GM18511 (cell line): ENCODE results near the gene INPP5F.

Experiments
- ATAC-seq: cut with Tn5 transposase; IDR thresholded peaks from one replicate; pipeline ENCODE4 v1.9.1; 2021; ENCODE audit warnings: mild to moderate bottlenecking, moderate library complexity; ENCODE audit not compliant: unreplicated experiment

INPP5F gene

GRCh38 chr10:119737823-119738222, 12.0 kb downstream of the INPP5F start:
- ATAC-seq: no peak

DNA sequence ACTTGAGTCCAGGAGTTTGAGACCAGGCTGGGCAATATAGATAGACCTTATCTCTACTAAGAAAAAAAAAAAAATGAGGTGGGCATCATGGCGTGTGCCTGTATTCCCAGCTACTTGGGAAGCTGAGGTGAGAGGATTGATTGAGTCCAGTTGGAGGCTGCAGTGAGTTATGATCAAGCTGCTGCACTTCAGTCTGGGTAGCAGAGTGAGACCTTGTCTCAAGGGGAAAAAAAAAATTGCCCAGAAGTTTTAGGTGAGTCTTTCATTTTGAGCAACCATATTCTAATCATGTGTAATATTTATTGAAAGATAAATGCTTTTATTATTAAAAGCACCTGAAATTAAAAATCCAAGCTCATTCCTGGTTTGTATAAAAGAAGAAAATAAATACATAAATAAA, 13.1 kb downstream of the INPP5F start:
- ATAC-seq: no peak

DNA sequence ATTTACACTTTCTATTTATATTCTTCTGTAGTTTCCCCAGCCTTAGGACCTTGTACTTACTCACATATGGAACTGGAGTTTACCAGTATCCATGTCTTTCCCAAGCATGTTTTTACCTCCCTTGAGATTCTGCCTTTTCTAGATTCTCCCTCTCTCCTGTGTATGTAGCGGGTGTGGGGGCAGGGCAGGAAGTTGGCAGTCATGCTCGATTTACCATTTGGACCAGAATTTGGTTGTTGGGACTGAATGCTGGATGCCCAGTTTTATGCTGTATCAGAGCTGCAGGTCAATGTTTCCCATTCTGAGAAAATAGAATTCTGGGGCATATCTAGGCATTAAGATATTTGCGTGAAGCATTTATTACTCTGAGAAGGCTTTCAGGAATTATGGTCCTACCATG, 14.2 kb downstream of the INPP5F start:
- ATAC-seq: no peak

DNA sequence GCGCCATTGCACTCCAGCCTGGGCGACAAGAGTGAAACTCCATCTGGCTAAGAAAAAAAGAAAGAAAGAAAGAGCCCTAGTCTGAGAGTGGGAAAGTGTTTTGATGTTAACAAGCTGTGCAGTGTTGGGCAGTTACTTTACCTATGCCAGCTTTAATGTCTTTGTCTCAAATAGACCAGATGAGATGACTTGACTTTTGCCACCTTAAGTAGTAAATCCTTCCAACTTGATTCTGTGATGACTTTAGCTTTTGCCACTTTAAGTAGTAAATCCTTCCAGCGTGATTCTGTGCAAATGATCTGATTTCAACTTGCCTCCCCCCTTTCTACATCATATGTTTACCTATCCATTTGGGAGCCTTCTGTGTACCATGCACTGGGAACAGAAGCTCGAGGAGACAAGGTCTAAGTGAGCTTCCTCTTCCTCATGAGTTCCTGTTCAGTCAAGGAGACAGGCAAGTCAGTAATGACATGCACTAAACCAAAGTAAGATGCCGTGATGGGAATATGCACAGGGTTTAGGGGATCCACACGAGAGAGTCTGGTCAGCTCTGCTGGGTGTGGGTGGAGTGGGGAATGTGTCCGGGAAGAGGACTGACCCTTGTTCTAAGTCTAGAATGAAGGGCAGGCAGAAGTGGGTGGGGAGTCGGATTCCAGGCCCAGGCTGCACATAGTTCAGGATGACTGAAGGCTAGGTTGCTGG, 17.2 kb downstream of the INPP5F start:
- ATAC-seq: no peak

DNA sequence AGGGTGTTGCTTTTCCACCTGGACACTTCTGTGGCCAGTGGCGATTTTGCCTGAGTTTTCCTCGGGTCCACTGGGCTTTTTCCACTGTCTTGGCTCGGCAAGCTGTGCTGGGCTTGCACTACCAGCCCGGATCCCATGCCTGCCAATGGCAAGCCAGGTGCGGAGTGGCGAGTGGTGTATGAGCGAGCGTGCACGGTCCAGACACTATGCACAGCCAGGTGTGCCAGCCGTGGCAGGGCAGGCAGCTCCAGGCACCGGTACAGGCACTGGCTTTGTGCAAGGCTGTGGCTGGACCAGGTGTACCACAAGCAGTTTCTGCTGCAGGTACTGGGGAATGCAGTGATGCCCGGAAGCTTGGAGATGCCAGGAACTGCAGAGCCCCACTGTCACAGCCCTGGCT, 22.1 kb downstream of the INPP5F start:
- no peak for ATAC-seq

DNA sequence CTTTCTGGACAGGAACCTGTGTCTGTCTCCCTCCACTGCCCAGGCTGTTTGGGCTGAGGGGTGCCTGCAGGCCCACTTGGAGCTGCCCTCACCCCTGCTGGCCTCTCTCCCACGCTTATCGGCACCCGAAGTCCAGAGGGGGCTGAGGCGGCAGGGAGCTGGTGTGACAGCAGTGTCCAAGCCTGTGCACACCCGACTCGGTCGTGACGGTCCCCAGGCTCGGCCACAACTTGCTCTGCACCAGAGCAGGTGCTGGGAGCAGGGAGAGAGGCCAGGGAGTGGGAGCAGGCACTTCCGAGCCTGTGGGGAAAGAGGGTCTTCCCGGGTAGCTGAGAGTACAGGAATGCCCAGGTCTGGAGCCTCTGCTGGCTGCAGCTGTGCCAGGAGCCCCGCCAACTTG, 23.0 kb downstream of the INPP5F start:
- no peak for ATAC-seq

DNA sequence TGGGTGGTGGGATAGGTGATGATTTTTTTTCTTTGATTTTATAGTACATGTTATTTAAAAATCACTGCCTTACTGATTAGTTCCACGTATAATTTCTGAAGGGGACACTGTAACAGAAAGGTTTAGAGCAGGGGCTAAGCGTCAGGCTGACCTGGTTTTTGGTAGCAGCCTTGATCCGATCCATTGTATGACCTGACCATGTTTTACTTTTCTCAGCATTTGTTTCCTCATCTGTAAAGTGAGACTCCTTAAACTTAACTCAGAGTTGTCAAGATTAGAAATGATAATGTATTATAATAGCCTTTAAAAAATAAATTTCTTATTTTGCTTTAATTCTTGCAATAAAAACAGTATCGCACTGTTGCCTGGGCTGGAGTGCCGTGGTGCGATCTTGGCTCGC, 23.6 kb downstream of the INPP5F start:
- ATAC-seq: no peak

DNA sequence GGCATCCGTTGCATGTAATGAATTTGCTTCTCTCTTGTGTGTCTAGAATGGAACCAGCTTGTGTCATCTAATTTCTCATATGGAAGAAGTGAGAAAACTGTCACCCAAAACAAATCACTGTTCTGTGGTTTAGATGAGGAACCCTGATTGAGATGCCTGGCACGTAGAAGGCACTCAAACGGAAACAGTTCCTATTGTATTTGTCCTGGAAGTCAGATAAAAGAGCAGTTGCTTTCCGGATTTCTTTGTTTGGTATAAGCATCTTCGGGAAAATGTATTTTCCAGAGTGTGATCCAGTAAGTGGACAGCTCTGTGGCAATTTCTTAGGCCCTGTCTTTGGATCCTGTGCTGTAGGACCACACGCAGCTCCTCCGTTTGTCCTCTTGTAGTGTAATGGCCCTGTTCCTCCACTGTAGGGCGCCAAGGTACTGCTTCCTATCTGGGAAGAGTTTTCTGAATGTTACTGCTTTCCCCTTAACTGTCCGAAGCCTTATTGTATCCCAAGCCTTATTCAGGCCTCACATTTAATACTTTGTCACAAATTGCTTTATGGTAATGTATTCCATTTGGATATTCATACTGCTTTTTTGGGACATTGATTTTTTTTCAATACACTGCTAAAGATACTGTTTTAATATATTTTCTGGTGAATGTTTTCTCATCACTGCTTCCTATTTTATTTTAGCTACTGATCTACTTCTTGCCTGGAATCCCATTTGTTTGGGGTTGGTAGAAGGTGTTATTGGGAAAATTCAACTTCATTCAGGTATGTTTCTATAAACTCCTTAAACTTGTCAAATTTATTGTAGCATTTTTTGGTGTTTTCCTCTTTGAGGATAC, 24.8 kb downstream of the INPP5F start:
- ATAC-seq: peak; percentile 96

DNA sequence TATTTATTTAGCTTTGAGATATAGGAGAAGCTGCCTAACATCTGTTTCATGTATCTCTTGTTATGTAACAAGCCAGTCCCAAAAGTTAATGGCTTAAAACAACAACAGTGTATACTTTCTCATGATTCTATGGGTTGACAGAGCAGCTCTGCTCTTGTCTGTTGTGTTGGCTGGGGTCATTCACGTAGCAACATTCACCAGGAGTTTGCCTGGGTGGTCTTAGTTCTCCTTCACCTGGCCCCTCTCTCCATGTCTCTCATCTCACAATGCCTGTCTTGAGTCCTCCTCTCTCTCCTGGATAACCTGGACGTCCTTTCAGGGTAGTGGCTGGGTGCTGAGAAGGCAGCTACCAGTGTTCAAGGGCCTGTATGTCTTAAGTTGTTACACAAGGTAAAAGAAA, 27.5 kb downstream of the INPP5F start:
- no peak for ATAC-seq

- no peak for ATAC-seq
Observed at GRCh38 chr10:119754085-119754484, 28.2 kb downstream of the INPP5F start.

DNA sequence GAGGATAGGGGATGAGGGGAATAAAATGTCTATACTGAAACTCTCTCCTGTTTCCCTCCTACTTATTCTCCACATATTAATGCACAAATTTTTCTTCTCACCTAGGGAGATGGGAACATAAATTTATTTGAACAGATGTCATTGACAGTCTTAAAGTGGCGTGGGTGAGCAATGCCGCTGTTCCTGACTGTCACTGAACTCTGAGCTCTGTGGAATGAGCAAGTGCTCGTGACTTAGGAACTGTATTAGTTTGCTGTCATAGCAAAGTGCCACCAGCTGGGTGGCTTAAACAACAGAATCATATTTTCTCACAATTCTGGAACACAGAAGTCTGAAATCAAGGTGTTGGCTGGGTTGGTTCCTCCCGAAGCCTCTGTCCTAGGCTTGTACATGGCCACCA, 29.1 kb downstream of the INPP5F start:
- ATAC-seq: no peak

DNA sequence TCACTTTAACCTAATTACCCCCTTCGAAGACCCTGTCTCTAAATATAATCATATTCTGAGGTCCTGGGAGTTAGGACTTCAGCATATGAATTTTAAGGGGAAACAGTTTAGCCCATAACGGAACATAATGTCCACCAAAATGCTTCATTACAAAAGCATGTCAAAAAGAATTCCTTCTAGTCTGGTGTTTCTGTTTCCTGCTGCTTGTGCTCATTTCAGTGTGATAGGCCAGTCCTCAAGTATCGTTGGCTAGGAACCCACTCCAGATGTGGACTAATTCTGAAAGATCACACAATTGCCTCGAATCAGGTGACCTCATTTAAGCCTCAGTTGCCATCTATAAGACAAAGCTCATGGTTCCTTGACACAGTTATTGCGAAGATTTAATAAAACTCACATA, 29.6 kb downstream of the INPP5F start:
- no peak for ATAC-seq

- no peak for ATAC-seq
Observed at GRCh38 chr10:119758448-119759195, 32.8 kb downstream of the INPP5F start.

DNA sequence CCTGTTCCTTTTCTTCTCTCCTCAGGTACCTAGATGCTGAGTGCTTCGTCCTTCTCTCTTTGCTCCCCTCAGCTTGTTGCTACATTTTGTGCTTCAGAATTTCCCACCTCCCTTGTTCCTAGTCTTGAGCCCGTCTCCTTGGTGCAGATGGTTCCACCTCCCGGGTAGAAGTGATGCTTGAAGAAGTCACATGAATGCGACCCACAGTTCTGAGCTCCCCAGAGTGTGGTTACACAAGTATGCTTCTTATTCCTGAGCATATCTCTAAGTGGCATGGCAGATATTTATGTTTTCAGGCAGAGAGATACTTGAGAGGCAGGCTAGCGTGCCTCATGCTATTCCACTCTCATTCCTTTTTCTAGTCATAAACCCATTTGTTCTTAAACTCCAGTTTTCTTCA, 34.0 kb downstream of the INPP5F start:
- no peak for ATAC-seq

- no peak for ATAC-seq
Observed at GRCh38 chr10:119761106-119761505, 35.3 kb downstream of the INPP5F start.

DNA sequence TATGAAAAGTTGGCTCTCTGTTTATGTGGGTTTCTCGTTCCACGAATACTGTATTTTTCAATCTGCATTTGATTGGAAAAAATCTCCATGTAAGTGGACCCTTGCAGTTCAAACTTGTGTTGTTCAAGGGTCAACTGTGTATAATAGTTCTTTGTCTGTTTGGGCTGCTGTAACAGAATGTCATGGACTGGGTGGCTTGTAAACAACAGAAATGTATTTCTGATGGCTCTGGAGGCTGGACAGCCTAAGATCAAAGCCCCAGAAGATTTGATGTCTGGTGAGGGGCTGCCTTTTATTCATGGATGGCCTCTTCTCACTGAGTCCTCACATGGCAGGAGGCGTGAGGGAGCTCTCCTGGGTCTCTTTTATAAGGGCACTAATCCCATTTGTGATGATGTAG, 36.2 kb downstream of the INPP5F start:
- no peak for ATAC-seq

DNA sequence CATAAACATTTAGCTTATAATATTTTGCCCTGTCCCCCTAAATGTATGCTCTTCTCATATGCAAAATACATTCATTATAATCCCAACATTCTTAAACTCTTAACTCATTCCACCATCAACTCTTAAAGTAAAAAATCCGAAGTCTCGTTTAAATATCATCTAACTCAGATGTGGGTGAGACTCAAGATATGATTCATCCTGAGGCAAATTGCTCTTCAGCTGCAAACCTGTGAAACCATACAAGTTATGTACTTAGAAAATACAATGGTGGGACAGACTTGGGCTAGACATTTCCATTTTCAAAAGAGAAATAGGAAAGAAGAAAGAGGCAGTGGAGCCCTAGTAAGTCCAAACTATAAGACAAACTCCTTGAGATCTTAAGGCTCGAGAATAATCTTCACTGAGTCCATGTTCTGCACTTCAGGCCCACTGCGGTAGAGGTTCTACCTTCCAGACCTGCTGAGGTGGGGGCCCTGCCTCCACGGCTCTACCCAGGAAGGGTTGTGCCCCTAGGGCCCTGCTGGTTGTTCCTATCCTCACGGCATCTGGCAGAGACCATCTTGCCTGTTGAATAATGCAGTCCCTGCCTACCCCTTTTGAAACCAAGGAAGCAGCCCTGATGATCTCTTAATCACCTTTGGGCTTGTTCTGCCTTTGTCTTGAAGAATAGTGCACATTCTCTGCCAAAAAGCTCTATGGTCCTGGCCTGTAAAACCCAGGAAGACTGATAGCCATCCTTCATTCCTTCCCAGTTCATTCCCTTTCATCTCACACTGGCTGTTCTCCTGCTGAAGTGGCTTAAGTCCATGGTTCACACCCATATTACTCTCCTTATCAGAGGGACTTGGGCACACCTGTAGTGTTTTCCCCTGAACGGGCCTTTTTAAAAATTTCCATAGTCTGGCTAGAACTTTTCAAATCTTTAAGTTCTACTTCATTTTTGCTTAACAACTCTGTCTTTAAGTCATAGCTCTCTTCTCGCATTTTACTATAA, 37.3 kb downstream of the INPP5F start:
- ATAC-seq: no peak

DNA sequence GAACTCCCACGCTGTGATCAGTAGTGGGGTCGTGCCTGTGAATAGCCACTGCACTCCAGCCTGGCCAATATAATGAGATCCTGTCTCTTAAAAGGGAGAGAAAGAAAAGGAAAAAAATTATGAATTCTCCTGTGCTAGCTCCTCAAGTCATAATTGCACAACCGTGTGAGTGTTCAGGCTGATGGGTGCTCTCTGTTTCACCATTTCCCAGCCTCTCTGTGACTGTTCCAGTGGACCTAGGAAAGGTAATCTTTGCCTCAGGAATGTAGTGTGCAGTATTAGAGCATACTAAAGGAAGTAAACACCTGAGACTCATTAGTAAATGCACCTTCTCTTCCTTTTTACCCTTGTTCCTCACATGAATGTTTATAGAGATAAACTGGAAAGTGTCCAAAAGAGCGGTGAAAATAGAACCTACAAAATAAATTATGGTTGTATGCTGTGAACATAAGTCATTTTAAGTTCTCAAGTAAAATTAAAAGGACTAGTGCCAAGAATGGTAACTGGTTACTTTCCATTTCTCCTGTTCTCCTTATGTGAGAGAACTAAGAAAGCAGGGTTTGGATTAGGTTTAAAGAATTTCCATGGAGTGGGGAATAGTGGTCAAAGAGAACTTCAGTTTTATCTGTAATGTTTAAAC, 42.7 kb downstream of the INPP5F start:
- ATAC-seq: no peak

DNA sequence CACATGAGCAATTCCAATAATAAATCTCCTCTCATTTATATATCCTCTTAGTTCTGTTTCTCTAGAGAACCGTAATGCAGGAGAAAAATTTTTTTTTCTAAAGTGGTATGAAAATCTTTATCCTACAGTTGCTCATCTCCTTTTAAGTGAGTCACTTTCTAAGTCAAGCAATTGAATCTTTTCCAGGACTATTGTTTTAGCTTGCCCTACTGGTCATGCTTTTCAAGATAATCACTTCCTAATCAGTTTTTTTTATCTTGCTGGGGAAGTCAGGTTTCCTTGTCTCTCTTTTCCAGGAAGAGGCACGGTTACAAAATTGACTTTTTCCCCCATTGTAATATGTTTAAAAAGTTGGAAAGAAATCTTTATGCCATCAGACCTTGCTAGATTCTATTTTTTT, 44.0 kb downstream of the INPP5F start:
- ATAC-seq: no peak

DNA sequence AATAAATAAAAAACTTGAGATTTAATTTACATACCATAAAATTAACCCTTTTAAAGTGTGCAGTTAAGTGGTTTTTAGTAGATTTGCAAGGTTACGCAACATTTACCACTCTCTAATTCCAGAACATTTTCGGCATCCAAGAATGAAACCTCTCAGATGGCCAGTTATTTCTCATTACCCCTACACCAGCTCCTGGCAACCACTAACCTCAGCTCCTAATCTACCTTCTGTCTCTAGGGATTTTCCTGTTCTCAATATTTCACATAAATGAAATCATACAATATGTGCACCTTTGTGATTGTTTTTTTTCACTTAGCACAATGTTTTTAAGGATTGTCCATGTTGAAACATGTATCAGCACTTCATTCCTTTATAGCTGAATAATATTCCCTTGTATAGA, 45.1 kb downstream of the INPP5F start:
- no peak for ATAC-seq
